HG03159 (cell line): ENCODE data around the gene LIX1.
"Not testable (repeated sequence)": the region's sequence is repeated elsewhere in the genome, so short reads cannot be mapped to it uniquely, and the experiment has no call there.

ENCODE experiments used
- ATAC-seq: cut with Tn5 transposase; IDR thresholded peaks from one replicate; pipeline ENCODE4 v1.9.1; 2021; ENCODE audit warnings: mild to moderate bottlenecking, moderate library complexity; ENCODE audit not compliant: unreplicated experiment

Gene LIX1

GRCh38 chr5:97105501-97106215, 36.8 kb downstream of the LIX1 start:
- ATAC-seq, result no peak

GRCh38 chr5:97102010-97102470, 40.4 kb downstream of the LIX1 start:
- ATAC-seq, result no peak

DNA sequence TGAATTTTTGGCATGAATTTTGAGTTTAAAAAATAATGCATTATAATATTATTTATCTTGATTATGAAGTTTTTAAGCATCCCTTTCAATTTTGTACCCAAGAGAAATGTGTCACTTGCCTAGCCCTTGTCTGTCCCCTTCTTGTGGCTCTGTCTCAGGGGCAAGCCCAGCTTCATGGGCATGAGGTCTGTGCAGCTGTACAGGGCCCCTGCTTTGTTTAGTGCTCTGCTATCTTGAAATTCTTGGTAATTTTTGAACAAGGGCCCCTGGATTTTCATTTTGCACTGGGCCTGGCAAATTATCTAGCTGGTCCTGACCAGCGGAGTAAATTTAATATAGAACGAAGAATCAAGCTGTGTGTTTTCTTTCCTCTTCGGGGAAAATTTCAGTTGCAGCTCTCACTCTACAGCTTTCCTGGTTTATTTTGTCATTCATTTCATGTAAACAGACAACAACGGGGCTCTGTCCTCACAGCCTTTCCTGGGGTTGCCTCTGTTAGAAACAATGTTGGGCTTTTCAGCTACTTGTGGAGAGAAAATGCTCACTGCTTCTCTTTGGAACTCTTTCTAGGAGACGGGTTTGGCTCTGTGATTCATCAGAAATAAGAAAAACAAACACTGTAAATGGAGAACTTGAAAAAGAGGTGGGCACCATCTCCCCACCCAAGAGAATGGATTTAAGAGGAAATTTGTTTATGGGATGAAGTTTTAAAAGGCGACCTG, 41.1 kb downstream of the LIX1 start:
- no peak for ATAC-seq

DNA sequence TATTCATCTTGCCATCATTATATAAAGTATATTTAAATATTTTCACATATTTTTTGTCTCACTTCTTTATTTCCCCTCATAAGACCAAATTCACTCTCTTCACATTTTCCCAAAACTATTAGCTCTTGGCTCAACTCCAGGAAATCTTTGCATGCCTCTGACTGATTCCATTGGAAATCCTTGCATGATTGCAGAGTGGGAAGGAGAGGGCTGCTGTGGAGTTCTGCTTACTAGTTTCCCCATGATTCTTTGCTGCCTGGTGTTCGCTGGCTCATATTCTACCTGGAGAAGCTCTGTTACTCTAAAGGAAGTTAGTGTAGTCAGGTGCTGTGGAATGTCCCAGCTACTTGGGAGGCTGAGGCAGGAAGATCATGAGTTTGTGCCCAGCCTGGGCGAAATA, 41.9 kb downstream of the LIX1 start:
- ATAC-seq, result no peak

GRCh38 chr5:97098922-97099321, 43.5 kb downstream of the LIX1 start:
- no peak for ATAC-seq

DNA sequence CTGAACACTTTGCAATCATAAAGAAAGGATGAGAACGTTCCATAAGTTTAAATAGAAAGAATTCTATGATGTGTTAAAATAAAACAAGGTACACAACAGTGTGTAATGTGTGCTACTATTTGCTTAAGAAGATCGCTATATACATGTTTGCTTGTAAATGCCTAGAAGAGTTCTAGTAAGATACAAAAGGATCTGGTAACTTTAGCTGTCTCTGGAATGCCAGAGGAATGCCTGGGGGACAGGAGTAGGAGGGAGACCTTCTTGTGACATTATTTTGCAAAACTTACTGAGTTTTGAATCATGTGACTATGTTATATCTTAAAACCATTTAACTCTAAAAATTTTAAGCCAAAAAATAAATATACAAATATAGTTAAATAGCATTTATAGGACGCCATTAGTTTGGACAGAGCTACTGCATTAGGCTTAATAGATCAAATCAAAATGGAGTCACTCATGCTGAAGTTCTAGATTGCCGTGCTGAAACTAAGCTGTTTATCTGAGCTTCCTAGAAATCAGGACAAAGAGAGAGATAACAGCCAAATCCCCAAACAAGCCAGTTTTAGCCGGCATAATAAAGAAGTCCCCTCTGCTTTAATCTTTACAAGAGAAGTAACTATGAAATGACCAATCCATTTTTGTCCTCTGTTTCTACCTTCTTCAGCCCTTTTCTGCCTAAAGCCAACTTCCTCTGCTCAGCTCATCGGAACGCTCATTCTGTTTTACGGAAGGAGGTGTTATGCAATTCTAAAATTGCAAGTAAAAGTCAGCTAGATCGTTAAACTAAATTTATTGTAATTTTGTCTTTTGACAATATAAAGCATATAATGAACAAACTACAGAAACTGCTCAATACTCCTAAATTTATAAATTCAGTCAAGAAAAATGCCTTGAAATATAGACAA, 44.8 kb downstream of the LIX1 start:
- no peak for ATAC-seq

GRCh38 chr5:97096846-97097245, 45.6 kb downstream of the LIX1 start:
- ATAC-seq, result no peak

GRCh38 chr5:97096191-97096590, 46.2 kb downstream of the LIX1 start:
- ATAC-seq, result no peak

DNA sequence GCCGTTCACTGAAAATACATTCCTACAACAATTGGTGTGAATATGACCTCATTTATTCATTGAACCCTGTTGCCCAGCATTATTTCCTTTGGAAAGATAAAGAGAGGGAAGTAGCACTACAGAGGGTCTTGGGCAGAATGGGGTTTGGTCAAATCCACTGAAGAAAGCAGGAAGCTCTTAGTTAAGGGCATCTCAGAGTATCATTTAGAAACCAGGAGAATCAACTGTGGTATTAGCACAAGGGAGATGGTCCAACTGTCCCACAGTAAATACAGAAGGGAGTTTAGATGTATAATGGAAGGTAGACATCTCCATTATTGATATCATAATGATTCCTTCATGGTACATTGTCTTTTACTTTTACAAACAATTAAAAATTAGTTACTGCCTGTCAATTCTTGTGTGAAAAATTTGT, 47.1 kb downstream of the LIX1 start:
- ATAC-seq, result peak; percentile 45

DNA sequence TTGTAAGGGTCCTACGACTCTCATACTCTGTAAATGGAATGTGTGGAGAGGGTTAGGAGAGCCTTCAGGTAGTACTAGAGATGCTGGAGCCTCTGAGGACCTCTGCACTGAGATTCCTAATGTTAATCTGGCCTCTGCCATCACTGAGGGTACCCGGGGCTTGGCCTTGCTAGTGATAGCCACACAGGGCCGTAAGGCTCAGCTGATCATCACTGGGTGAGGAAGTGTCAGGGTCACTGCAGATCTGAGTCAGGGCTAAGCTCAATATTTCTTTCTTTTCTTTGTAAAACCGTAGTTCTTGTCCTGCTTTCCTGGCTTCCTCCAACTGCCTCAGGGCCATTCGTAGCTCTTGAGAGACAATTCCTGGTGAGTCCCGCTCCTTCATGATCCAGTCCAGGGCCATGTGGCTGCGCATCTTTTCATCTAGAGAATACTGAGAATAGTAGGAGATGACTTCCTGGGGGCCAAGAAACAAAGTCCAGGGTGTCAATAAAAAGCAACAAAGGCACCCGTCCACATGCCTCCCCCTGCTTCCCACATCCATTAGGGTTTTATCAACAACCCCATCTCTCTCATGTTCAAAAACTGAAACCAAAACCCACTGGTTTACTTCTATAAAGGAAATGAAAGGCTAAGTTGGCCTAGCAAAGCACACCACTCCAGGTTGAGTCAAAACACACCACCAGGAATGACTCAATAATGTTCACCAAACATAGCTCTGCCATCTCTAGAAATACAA, 47.7 kb downstream of the LIX1 start:
- ATAC-seq, result peak; percentile 99

- ATAC-seq, result no peak
Measured at GRCh38 chr5:97093193-97093592, 49.2 kb downstream of the LIX1 start.

DNA sequence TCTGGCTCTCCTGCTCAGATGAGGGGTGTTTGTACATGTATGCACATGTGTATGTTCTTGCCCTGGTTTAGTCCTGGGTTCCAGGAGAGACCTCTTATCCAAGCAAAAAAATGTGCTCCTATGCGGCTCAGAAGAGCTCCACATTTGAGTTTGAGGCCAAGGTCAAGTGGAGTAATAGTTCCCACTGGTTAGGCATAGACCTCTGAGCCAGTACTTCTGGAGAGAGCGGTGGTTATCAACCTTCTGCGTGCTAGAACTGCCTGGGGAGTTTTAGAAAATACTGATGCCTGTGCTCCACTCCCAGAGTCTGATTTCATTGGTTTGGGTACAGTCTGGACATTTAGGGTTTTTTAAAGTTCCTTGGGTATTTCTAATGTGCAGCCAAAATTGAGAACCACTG, 51.5 kb downstream of the LIX1 start:
- no peak for ATAC-seq

DNA sequence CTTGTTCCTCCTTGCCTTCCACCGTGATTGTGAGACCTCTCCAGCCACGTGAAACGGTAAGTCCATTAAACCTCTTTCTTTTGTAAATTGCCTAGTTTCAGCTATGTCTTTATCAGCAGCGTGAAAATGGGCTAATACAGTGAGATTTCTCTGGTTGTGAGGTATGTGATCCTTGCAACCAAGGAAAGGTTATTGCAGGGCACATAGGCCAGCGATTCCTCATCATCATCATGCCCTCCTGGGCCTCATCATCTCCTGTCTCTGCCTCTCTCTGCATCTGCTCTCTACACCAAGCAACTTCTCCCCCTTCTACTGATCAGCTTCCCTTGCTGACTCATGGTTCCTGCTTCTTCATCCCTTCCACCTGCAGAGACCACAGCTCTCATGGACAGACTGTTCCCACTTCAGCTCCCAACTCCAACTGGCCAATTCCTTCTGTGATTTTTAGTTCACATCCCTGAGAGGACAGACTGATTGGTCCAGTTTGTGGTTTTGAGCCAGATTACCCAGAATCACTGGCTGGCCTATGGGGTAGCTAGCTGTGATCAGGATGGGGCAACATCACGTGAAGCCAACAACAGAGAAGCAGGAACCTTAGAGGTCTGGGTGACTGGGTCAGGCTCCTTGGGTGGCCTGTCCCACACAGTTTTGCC, 53.1 kb downstream of the LIX1 start:
- no peak for ATAC-seq

GRCh38 chr5:97088774-97089148, 53.6 kb downstream of the LIX1 start:
- ATAC-seq, result no peak

- no peak for ATAC-seq
Measured at GRCh38 chr5:97087138-97087537, 55.3 kb downstream of the LIX1 start.

DNA sequence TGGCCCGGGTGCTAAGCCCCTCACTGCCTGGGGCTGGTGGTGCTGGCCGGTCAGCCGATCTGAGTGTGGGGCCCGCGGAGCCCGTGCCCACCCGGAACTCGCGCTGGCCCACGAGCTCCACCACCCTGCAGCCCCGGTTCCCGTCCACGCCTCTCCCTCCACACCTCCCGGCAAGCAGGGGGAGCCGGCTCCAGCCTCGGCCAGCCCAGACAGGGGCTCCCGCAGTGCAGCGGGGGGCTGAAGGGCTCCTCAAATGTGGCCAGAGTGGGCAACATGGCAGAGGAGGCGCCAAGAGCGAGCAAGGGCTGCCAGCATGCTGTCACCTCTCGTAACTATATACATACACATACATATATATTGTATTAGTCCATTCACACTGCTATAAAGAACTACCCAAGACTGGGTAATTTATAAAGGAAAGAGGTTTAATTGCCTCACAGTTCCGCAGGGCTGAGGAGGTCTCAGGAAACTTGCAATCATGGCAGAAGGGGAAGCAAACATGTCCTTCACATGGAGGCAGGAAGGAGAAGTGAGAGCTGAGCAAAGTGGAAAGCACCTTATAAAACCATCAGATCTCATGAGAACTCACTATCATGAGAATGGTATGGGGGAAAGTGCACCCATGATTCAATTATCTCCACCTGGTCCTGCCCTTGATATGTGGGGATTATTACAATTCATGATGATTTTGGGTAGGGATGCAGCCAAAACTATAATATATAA, 56.8 kb downstream of the LIX1 start:
- ATAC-seq, result no peak

- ATAC-seq, result not testable (repeated sequence)
Measured at GRCh38 chr5:97084782-97085458, 57.5 kb downstream of the LIX1 start.

DNA sequence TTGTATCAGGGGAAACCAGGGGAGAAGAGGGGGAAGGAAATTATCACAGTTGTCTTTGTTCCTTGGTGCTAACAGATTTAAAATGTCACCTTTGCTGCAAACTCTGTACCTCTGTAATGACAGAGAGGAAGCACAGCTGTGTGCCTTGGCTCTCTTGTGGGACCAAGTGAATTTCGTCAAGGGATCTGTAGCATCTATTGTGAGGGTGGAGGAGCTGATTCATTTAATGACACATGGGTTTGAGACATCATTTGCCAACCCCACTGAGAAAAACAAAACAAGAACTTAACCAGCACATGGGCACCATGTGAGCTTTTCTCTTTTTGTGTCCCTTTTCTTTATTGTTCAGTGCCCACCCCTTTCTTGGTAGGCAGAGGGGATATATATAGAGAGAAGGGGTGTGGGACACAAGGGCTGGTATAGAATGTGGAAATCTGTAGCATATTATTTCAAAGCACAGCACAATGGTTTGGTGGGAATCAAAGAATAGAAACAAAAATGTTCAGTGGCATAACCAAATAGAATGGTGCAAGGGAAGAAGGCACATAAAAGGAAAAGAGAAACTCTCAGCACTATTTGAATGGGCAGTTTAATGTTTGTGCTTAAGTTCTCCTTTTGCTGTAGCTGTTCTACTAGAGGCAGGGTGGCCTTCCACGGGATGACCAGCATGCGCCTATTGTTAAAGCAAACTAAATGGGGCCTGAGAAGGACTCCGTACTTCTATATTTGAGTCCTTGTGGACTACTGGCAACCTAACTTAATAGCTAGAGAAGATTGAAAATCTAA, 63.3 kb downstream of the LIX1 start:
- ATAC-seq, result no peak
